Measurements from ENCODE around the gene NAA40. TPM values are rescaled to one million over a fixed set of nuclear protein-coding genes. Genes with fewer than 3 reads are reported as not detected.

The NAA40 gene
- total RNA-seq, 1 donor from 2014 or later = 48.2 TPM

DNA sequence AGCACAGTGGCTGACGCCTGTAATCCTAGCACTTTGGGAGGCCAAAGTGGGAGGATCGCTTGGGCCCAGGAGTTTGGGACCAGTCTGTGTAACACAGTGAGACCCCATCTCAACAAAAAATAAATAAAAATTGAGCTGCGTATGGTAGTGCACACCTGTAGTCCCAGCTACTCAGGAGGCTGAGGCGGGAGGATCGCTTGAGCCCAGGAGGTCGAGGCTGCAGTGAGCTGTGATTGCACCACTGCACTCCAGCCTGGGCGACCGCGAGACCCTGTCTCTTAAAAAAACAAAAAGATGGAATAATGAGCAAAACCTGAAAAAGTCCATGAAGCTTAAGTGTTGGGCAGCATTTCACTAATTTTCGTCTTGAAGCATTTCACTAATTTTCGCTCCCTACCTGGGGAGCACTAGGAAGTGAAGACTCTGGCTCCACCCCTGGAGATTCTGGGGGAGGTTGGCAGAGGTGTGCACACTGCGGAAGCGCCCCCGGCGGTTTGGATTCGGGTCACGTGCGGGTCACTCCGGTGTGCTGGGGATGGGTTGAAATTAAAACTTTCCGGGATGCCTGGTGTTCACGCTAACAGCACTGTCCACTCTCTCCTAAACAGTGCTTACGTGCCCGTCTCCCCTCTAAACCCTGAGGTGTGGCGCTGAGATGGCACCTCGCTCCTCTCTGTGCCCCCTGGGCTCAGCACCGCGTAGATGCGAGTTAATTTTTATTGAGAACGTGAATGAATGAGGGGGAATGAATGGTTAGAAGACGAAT is 906 bp upstream of the NAA40 start:
- Mint-ChIP-seq H3K4me1 (ENCODE audit: unreplicated experiment) (peaks cover 14% of the 10 kb centered on the region), H3K36me3 (ENCODE audit: low read depth, unreplicated experiment) (no peaks in the 10 kb centered on the region), H3K9me3 (ENCODE audit: unreplicated experiment) (no peaks in the 10 kb centered on the region), H3K27ac (ENCODE audit: unreplicated experiment) (peak overlapping the region; percentile 87), H3K27me3 (ENCODE audit: unreplicated experiment) (peaks cover 4% of the 10 kb centered on the region), H3K4me3 (ENCODE audit: unreplicated experiment) (peak overlapping the region; percentile 95)
- DNase-seq (ENCODE audit: low spot score) = no peak
- TF ChIP-seq, protein P1, sequence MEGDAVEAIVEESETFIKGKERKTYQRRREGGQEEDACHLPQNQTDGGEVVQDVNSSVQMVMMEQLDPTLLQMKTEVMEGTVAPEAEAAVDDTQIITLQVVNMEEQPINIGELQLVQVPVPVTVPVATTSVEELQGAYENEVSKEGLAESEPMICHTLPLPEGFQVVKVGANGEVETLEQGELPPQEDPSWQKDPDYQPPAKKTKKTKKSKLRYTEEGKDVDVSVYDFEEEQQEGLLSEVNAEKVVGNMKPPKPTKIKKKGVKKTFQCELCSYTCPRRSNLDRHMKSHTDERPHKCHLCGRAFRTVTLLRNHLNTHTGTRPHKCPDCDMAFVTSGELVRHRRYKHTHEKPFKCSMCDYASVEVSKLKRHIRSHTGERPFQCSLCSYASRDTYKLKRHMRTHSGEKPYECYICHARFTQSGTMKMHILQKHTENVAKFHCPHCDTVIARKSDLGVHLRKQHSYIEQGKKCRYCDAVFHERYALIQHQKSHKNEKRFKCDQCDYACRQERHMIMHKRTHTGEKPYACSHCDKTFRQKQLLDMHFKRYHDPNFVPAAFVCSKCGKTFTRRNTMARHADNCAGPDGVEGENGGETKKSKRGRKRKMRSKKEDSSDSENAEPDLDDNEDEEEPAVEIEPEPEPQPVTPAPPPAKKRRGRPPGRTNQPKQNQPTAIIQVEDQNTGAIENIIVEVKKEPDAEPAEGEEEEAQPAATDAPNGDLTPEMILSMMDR (IDR thresholded peaks at IDR 0.05; ENCODE audit: unreplicated experiment) = no peak

DNA sequence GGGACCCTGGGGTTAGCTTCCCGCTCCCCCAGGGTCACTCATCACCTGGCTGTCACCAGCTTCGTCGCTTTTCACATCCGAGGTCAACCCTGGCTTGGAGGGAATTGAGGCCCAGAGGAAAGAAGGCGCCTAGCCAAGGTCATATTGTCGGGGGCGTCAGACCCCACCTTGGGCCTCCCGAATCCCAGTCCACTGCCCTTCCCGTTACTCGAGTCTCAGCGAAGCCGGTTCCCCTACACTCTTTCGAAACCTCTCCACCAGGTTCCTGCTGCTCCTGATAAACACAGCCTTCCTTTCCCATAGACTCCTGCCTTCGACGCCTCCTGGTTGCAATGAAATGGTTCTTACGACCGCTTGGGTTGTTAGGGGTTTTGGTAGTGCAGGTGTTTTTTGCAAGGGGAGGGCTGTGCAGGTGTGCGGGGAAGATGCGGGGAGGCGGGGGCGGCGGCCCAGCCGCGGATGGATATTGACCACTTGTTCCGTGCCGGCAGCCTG is 642 bp downstream of the NAA40 start:
- TF ChIP-seq, protein P1 (IDR thresholded peaks at IDR 0.05; ENCODE audit: unreplicated experiment) = no peak
- H3K36me3 Mint-ChIP-seq (ENCODE audit: low read depth, unreplicated experiment) = no peaks in the 10 kb centered on the region
- H3K9me3 Mint-ChIP-seq (ENCODE audit: unreplicated experiment) = no peaks in the 10 kb centered on the region
- peak; percentile 18 for DNase-seq (ENCODE audit: low spot score)
- H3K4me1 Mint-ChIP-seq (ENCODE audit: unreplicated experiment) = peaks cover 14% of the 10 kb centered on the region
- peak overlapping the region; percentile 93 for H3K4me3 Mint-ChIP-seq (ENCODE audit: unreplicated experiment)
- peak overlapping the region; percentile 65 for H3K27ac Mint-ChIP-seq (ENCODE audit: unreplicated experiment)
- peaks cover 4% of the 10 kb centered on the region for H3K27me3 Mint-ChIP-seq (ENCODE audit: unreplicated experiment)

- Mint-ChIP-seq H3K27ac (ENCODE audit: unreplicated experiment) (no peak overlapping the region), H3K9me3 (ENCODE audit: unreplicated experiment) (no peaks in the 10 kb centered on the region)
Observed at GRCh38 chr11:63940786-63941185, 2.0 kb downstream of the NAA40 start.

GRCh38 chr11:63941901-63942300 is 3.1 kb downstream of the NAA40 start:
- Mint-ChIP-seq H3K27me3 (ENCODE audit: unreplicated experiment) (peaks cover 4% of the 10 kb centered on the region), H3K9me3 (ENCODE audit: unreplicated experiment) (no peaks in the 10 kb centered on the region), H3K27ac (ENCODE audit: unreplicated experiment) (no peak overlapping the region), H3K36me3 (ENCODE audit: low read depth, unreplicated experiment) (no peaks in the 10 kb centered on the region), H3K4me1 (ENCODE audit: unreplicated experiment) (peaks cover 14% of the 10 kb centered on the region), H3K4me3 (ENCODE audit: unreplicated experiment) (no peak overlapping the region)
- TF ChIP-seq, protein P1 (IDR thresholded peaks at IDR 0.05; ENCODE audit: unreplicated experiment) = no peak
- no peak for DNase-seq (ENCODE audit: low spot score)

More at GRCh38 chr11:63940786-63941185, 2.0 kb downstream of the NAA40 start:
- TF ChIP-seq, protein P1 (IDR thresholded peaks at IDR 0.05; ENCODE audit: unreplicated experiment) = no peak
- H3K4me1 Mint-ChIP-seq (ENCODE audit: unreplicated experiment) = peaks cover 14% of the 10 kb centered on the region
- DNase-seq (ENCODE audit: low spot score) = no peak
- H3K27me3 Mint-ChIP-seq (ENCODE audit: unreplicated experiment) = peaks cover 4% of the 10 kb centered on the region
- H3K36me3 Mint-ChIP-seq (ENCODE audit: low read depth, unreplicated experiment) = no peaks in the 10 kb centered on the region
- peak overlapping the region; percentile 48 for H3K4me3 Mint-ChIP-seq (ENCODE audit: unreplicated experiment)

DNA sequence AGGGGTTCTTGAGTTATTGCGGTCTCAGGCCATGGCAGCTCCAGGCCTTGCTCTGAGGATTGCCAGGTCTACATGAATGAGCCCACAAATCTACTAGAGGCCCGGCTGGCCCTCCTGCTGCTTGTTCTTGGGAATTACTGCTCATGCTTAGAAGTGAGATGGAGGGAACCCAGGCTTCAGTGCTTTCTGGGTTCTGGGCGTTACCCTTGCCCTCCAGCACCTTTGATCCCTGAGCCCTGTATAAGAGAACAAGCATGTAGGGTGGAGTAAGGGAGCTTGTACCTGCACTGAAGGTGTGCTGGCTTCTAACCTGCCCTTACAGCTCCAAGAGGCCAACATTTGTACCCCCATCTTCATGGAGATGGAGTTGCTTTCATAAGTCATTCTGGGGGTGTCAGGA is 4.0 kb downstream of the NAA40 start:
- Mint-ChIP-seq H3K9me3 (ENCODE audit: unreplicated experiment) (no peaks in the 10 kb centered on the region), H3K4me1 (ENCODE audit: unreplicated experiment) (peaks cover 13% of the 10 kb centered on the region), H3K36me3 (ENCODE audit: low read depth, unreplicated experiment) (no peaks in the 10 kb centered on the region), H3K27me3 (ENCODE audit: unreplicated experiment) (peaks cover 4% of the 10 kb centered on the region), H3K4me3 (ENCODE audit: unreplicated experiment) (no peak overlapping the region), H3K27ac (ENCODE audit: unreplicated experiment) (no peak overlapping the region)
- no peak for DNase-seq (ENCODE audit: low spot score)
- TF ChIP-seq, protein P1 (IDR thresholded peaks at IDR 0.05; ENCODE audit: unreplicated experiment) = no peak

Data from endothelial cell (in vitro differentiated cells).